HCT116 (cell line): ENCODE results near the gene RNF169. TPM values are rescaled to one million over a fixed set of nuclear protein-coding genes. Genes with fewer than 3 reads are reported as not detected.

Experiments used
- ATAC-seq: fragments of 200-7000 bp; cut with Tn5 transposase; 2 replicates; pipeline ENCODE4 v1.9.1; 2020; ENCODE audit warnings: mild to moderate bottlenecking, moderate library complexity
- BruUV-seq: library from RNA; stranded (reverse); fragments of 400-500 nt; replicated peaks from 2 replicates; lab custom pipeline; 2021; lab: Mats Ljungman, UMichigan
- CTCF ChIA-PET: fragments of 300-600 bp; sonication (Branson Sonifier 250); formaldehyde crosslinking; loops from one replicate; lab custom pipeline; 2021; ENCODE audit warnings: antibody characterized with exemption; lab: Charles Lee
- POLR2A ChIA-PET: fragments of 300-600, 350-600 bp; sonication (Branson Sonifier 250); formaldehyde crosslinking; loops from one replicate; lab custom pipeline; 2021; ENCODE audit warnings: antibody characterized with exemption; lab: Charles Lee
- RAD21 ChIA-PET, 2 experiments: fragments of 300-600 bp; sonication (Branson Sonifier 250); formaldehyde crosslinking; loops; one replicate each; lab custom pipeline; 2023; ENCODE audit warnings: low total read pairs in 2 of 2; ENCODE audit not compliant: uncharacterized antibody in 2 of 2, unreplicated experiment in 2 of 2, low non-redundant PET in 1 of 2; lab: Charles Lee
- DNase-seq: peaks from one replicate; pipeline ENCODE4 v3.0.0-alpha.2; 2010; ENCODE audit warnings: low read depth, low spot score
- H2AFZ ChIP-seq: fragments of 200-600 bp; shearing (Covaris generic), sonication (generic); 2 replicates; pipeline ENCODE4 v1.6.1; 2017; ENCODE audit warnings: low read depth, mixed run types, mixed read lengths, antibody characterized with exemption, low read length; ENCODE audit not compliant: poor library complexity, severe bottlenecking
- H3K27ac ChIP-seq: 2 replicates; pipeline ENCODE4 v1.5.1; 2012; ENCODE audit warnings: low read depth, low read length
- H3K27me3 ChIP-seq: fragments of 200-600 bp; sonication (generic); 2 replicates; pipeline ENCODE4 v1.6.1; 2016; ENCODE audit warnings: mixed run types, low read length, mixed read lengths; ENCODE audit not compliant: insufficient read depth
- H3K36me3 ChIP-seq, 2 experiments: fragments of 200-500 bp in 1 of 2; fragments of 200-600 bp in 1 of 2; sonication (Bioruptor generic) in 1 of 2; sonication (generic) in 1 of 2; 2 replicates each; pipeline versions ENCODE4 v1.5.1 to v1.6.1; 2014 to 2016; ENCODE audit warnings: low read length in 2 of 2, inconsistent platforms in 1 of 2, mixed read lengths in 1 of 2, mixed run types in 1 of 2; ENCODE audit not compliant: insufficient read depth in 2 of 2, control insufficient read depth in 1 of 2
- H3K4me1 ChIP-seq, 2 experiments: fragments of 200-600 bp in 1 of 2; sonication (generic) in 1 of 2; 2 replicates each; pipeline versions ENCODE4 v1.5.1 to v1.6.1; 2012 to 2017; ENCODE audit warnings: low read length in 2 of 2, inconsistent platforms in 1 of 2, mild to moderate bottlenecking in 1 of 2, mixed read lengths in 1 of 2, mixed run types in 1 of 2, moderate library complexity in 1 of 2; ENCODE audit not compliant: insufficient read depth in 2 of 2, control insufficient read depth in 1 of 2
- H3K4me2 ChIP-seq: fragments of 200-600 bp; sonication (generic); 2 replicates; pipeline ENCODE4 v1.6.1; 2017; ENCODE audit warnings: mixed run types, low read length, mixed read lengths
- H3K4me3 ChIP-seq, 2 experiments: fragments of 200-600 bp in 1 of 2; sonication (generic) in 1 of 2; replicated peaks in 1 of 2; 2 replicates each; pipeline ENCODE4 v1.5.1; 2011 to 2016; ENCODE audit warnings: low read length in 2 of 2, control low read depth in 1 of 2, low read depth in 1 of 2, mild to moderate bottlenecking in 1 of 2, mixed read lengths in 1 of 2, mixed run types in 1 of 2
- H3K79me2 ChIP-seq: fragments of 200-600 bp; sonication (generic); 2 replicates; pipeline ENCODE4 v1.6.1; 2017; ENCODE audit warnings: mild to moderate bottlenecking, mixed run types, low read length, moderate library complexity, mixed read lengths; ENCODE audit not compliant: insufficient read depth
- H3K9ac ChIP-seq: fragments of 200-600 bp; sonication (generic); 2 replicates; pipeline ENCODE4 v1.6.1; 2016; ENCODE audit warnings: low read length, mixed read lengths
- H3K9me2 ChIP-seq: fragments of 200-600 bp; sonication (generic), shearing (Covaris generic); 2 replicates; pipeline ENCODE4 v1.6.1; 2017; ENCODE audit warnings: mixed run types, mild to moderate bottlenecking, moderate library complexity; ENCODE audit not compliant: insufficient read depth
- H3K9me3 ChIP-seq, 2 experiments: fragments of 200-500 bp in 1 of 2; fragments of 200-600 bp in 1 of 2; sonication (Bioruptor generic) in 1 of 2; sonication (generic) in 1 of 2; 2 replicates each; pipeline ENCODE4 v1.6.1; 2014 to 2017; ENCODE audit warnings: low read length in 2 of 2, mixed read lengths in 2 of 2, inconsistent platforms in 1 of 2, low read depth in 1 of 2, mild to moderate bottlenecking in 1 of 2, mixed run types in 1 of 2, moderate library complexity in 1 of 2; ENCODE audit not compliant: control insufficient read depth in 1 of 2, insufficient read depth in 1 of 2
- H4K20me1 ChIP-seq: fragments of 200-600 bp; sonication (generic), shearing (Covaris generic); 2 replicates; pipeline ENCODE4 v1.6.1; 2017; ENCODE audit warnings: mixed run types, mild to moderate bottlenecking, moderate library complexity; ENCODE audit not compliant: insufficient read depth
- CEBPB ChIP-seq: IDR thresholded peaks from 2 replicates; pipeline ENCODE4 v1.6.1; 2012; ENCODE audit warnings: low read depth
- EGR1 ChIP-seq: IDR thresholded peaks from 2 replicates; pipeline ENCODE4 v1.6.1; 2012; ENCODE audit warnings: low read depth
- EZH2 ChIP-seq: fragments of 200-600 bp; sonication (generic); IDR thresholded peaks from 2 replicates; pipeline ENCODE4 v1.6.1; 2017; ENCODE audit warnings: antibody characterized with exemption, mixed run types
- EZH2phosphoT487 ChIP-seq: fragments of 200-600 bp; IDR thresholded peaks from 2 replicates; pipeline ENCODE4 v1.6.1; 2018; ENCODE audit warnings: antibody characterized with exemption, borderline replicate concordance
- FOSL1 ChIP-seq: IDR thresholded peaks from 2 replicates; pipeline ENCODE4 v1.6.1; 2012; ENCODE audit warnings: low read depth
- JUND ChIP-seq: IDR thresholded peaks from 2 replicates; pipeline ENCODE4 v1.6.1; 2012
- POLR2AphosphoS5 ChIP-seq: IDR thresholded peaks from 2 replicates; pipeline ENCODE4 v1.6.1; 2011; ENCODE audit warnings: mild to moderate bottlenecking, low read depth, low read length, moderate library complexity
- RAD21 ChIP-seq: IDR thresholded peaks from 2 replicates; pipeline ENCODE4 v1.6.1; 2012; ENCODE audit warnings: low read depth, mild to moderate bottlenecking
- SIN3A ChIP-seq: IDR thresholded peaks from 2 replicates; pipeline ENCODE4 v1.6.1; 2012; ENCODE audit warnings: low read depth
- SRF ChIP-seq: IDR thresholded peaks from 2 replicates; pipeline ENCODE4 v1.6.1; 2012; ENCODE audit warnings: low read depth
- TCF7L2 ChIP-seq: IDR thresholded peaks from 2 replicates; pipeline ENCODE4 v1.7.0; 2011; ENCODE audit warnings: borderline replicate concordance, inconsistent platforms; ENCODE audit not compliant: insufficient read depth, insufficient read length; ENCODE audit errors: extremely low read depth
- YY1 ChIP-seq: IDR thresholded peaks from 2 replicates; pipeline ENCODE4 v1.6.1; 2011; ENCODE audit warnings: low read length, low read depth, moderate library complexity, mild to moderate bottlenecking; ENCODE audit not compliant: insufficient replicate concordance; ENCODE audit errors: extremely low read depth
- ZNF274 ChIP-seq: fragments of 200-500 bp; sonication (Bioruptor generic); IDR thresholded peaks from 2 replicates; pipeline ENCODE4 v1.6.1; 2014; ENCODE audit warnings: mild to moderate bottlenecking, low read depth, low read length, inconsistent platforms
- intact Hi-C: fragments of 100-400 bp; cut with micrococcal nuclease; formaldehyde crosslinking; loops from 2 replicates; pipeline ENCODE4 v1.10.0; 2022
- total RNA-seq: library from RNA; stranded (reverse); gene quantifications from one replicate; pipeline ENCODE4 v1.2.1, GENCODE V29; 2021; ENCODE audit not compliant: unreplicated experiment
- TF ChIP-seq, protein P1 (sequence below): IDR thresholded peaks from 2 replicates; pipeline ENCODE4 v1.6.1; 2012
- TF ChIP-seq, protein P2 (sequence below): IDR thresholded peaks from 2 replicates; pipeline ENCODE4 v1.6.1; 2011; ENCODE audit warnings: mild to moderate bottlenecking, low read length, moderate library complexity; ENCODE audit not compliant: insufficient replicate concordance; ENCODE audit errors: extremely low read depth
- TF ChIP-seq, protein P3 (sequence below): IDR thresholded peaks from 2 replicates; pipeline ENCODE4 v1.6.1; 2012; ENCODE audit warnings: low read depth

The RNF169 gene
- total RNA-seq, 1 experiment from 2014 or later: 22.5 TPM

DNA sequence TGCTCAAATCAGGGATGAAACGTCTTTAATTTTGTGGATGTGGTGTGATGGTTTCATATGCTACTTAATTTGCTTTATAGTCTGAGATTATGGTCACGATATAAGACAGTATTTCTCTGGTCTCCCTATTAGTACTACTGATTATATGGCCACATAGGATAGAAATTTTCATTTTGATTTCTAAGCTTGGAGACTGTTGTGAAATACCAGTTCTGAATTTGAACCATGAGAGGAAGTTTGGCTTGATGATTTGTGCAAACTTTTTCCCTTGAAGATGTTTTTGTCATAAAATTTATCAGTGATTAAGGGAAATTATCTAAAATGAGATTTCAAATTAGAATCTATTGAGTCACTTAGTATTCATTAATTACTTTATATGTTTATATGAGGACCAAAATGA is 2.7 kb downstream of the RNF169 start:
- intact Hi-C loops: no loop called here
- no peaks in the 10 kb centered on the region for H3K36me3 ChIP-seq
- H2AFZ ChIP-seq: no peak overlapping the region
- TF ChIP-seq EZH2: no peak
- no peak for TF ChIP-seq CEBPB
- no peak for TF ChIP-seq SRF
- TF ChIP-seq, protein P1, sequence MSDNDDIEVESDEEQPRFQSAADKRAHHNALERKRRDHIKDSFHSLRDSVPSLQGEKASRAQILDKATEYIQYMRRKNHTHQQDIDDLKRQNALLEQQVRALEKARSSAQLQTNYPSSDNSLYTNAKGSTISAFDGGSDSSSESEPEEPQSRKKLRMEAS: no peak
- TF ChIP-seq RAD21: no peak
- no peak for TF ChIP-seq EGR1
- no peak for TF ChIP-seq SIN3A
- no peak for TF ChIP-seq YY1
- no peak for TF ChIP-seq POLR2AphosphoS5
- TF ChIP-seq ZNF274: no peak
- no peak for TF ChIP-seq EZH2phosphoT487
- TF ChIP-seq JUND: no peak
- TF ChIP-seq, protein P2, sequence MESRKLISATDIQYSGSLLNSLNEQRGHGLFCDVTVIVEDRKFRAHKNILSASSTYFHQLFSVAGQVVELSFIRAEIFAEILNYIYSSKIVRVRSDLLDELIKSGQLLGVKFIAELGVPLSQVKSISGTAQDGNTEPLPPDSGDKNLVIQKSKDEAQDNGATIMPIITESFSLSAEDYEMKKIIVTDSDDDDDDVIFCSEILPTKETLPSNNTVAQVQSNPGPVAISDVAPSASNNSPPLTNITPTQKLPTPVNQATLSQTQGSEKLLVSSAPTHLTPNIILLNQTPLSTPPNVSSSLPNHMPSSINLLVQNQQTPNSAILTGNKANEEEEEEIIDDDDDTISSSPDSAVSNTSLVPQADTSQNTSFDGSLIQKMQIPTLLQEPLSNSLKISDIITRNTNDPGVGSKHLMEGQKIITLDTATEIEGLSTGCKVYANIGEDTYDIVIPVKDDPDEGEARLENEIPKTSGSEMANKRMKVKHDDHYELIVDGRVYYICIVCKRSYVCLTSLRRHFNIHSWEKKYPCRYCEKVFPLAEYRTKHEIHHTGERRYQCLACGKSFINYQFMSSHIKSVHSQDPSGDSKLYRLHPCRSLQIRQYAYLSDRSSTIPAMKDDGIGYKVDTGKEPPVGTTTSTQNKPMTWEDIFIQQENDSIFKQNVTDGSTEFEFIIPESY: no peak
- TF ChIP-seq, protein P3, sequence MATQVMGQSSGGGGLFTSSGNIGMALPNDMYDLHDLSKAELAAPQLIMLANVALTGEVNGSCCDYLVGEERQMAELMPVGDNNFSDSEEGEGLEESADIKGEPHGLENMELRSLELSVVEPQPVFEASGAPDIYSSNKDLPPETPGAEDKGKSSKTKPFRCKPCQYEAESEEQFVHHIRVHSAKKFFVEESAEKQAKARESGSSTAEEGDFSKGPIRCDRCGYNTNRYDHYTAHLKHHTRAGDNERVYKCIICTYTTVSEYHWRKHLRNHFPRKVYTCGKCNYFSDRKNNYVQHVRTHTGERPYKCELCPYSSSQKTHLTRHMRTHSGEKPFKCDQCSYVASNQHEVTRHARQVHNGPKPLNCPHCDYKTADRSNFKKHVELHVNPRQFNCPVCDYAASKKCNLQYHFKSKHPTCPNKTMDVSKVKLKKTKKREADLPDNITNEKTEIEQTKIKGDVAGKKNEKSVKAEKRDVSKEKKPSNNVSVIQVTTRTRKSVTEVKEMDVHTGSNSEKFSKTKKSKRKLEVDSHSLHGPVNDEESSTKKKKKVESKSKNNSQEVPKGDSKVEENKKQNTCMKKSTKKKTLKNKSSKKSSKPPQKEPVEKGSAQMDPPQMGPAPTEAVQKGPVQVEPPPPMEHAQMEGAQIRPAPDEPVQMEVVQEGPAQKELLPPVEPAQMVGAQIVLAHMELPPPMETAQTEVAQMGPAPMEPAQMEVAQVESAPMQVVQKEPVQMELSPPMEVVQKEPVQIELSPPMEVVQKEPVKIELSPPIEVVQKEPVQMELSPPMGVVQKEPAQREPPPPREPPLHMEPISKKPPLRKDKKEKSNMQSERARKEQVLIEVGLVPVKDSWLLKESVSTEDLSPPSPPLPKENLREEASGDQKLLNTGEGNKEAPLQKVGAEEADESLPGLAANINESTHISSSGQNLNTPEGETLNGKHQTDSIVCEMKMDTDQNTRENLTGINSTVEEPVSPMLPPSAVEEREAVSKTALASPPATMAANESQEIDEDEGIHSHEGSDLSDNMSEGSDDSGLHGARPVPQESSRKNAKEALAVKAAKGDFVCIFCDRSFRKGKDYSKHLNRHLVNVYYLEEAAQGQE: no peak
- no peak for TF ChIP-seq TCF7L2
- no peak for TF ChIP-seq FOSL1
- TF ChIP-seq, all 23 proteins: peak for 0
- H3K4me3 ChIP-seq: no peak overlapping the region
- H3K9ac ChIP-seq: no peak overlapping the region
- CTCF ChIA-PET: no interaction called here
- POLR2A ChIA-PET: no interaction called here
- H4K20me1 ChIP-seq: peaks cover 4% of the 10 kb centered on the region; the same call in 1 of the 2 replicates
- no peaks in the 10 kb centered on the region for H3K27me3 ChIP-seq
- peaks cover 71% of the 10 kb centered on the region for H3K79me2 ChIP-seq
- RAD21 ChIA-PET: no interaction called here
- H3K4me1 ChIP-seq: peaks cover 11 to 39% of the 10 kb centered on the region in 2 experiments
- no TSS peak for BruUV-seq
- no peaks in the 10 kb centered on the region for H3K9me2 ChIP-seq
- H3K9me3 ChIP-seq: no peaks in the 10 kb centered on the region
- no peak overlapping the region for H3K4me2 ChIP-seq
- no peak for DNase-seq
- H3K27ac ChIP-seq: no peak overlapping the region
- ATAC-seq: no peak
